K562 (cell line): ENCODE measurements around the gene KLHL12. TPM values are rescaled to one million over a fixed set of nuclear protein-coding genes. Genes with fewer than 3 reads are reported as not detected.

Experiments
- CREB3 ChIP-seq: fragments of 450-650 bp; conservative IDR thresholded peaks from 2 replicates; pipeline ENCODE4 v1.6.1; 2016; ENCODE audit warnings: missing genetic modification characterization, low read depth, mild to moderate bottlenecking, missing compliant biosample characterization, moderate library complexity
- GMEB1 ChIP-seq: fragments of 250-450 bp; sonication (Bioruptor Pico); IDR thresholded peaks from 2 replicates; pipeline ENCODE4 v1.4.0; 2020; ENCODE audit warnings: mild to moderate bottlenecking
- HCFC1 ChIP-seq: IDR thresholded peaks from 2 replicates; pipeline ENCODE4 v1.6.1; 2012; ENCODE audit warnings: low read depth, low read length, improper control_type of control experiment
- KLF10 ChIP-seq: fragments of 250-450 bp; sonication (Bioruptor Pico); IDR thresholded peaks from 2 replicates; pipeline ENCODE4 v1.6.1; 2021; ENCODE audit warnings: matching md5 sums
- MCM3 ChIP-seq: fragments of 450-650 bp; IDR thresholded peaks from 2 replicates; pipeline ENCODE4 v1.6.1; 2016
- MYC ChIP-seq, 2 experiments: fragments of 250-450 bp in 1 of 2; sonication (Bioruptor Pico) in 1 of 2; IDR thresholded peaks; 2 replicates each; pipeline versions ENCODE4 v1.5.1 to v1.6.1; 2012 to 2021; ENCODE audit warnings: low read depth in 2 of 2, borderline replicate concordance in 1 of 2, improper control_type of control experiment in 1 of 2, low read length in 1 of 2, mild to moderate bottlenecking in 1 of 2, moderate library complexity in 1 of 2
- NFE2L1 ChIP-seq: fragments of 450-650 bp; IDR thresholded peaks from 2 replicates; pipeline ENCODE4 v1.6.1; 2016; ENCODE audit warnings: missing genetic modification characterization, low read depth, mild to moderate bottlenecking, missing compliant biosample characterization, moderate library complexity, borderline replicate concordance
- RBM34 ChIP-seq: fragments of 200-400 bp; formaldehyde crosslinking; IDR thresholded peaks from 2 replicates; pipeline ENCODE4 v1.6.1; 2018; ENCODE audit warnings: low read length, borderline replicate concordance; ENCODE audit not compliant: insufficient read depth
- UBTF ChIP-seq, 2 experiments: IDR thresholded peaks; 2 replicates each; pipeline ENCODE4 v1.6.1; 2012; ENCODE audit warnings: improper control_type of control experiment in 2 of 2, low read depth in 2 of 2, low read length in 2 of 2, borderline replicate concordance in 1 of 2
- ZFX ChIP-seq: sonication (generic); formaldehyde crosslinking; IDR thresholded peaks from 2 replicates; pipeline ENCODE4 v1.8.0; 2022; ENCODE audit warnings: mild to moderate bottlenecking, missing genetic modification reagents, moderate library complexity
- ZNF639 ChIP-seq, 2 experiments: fragments of 200-800 bp in 1 of 2; sonication (Bioruptor generic) in 1 of 2; sonication (generic) in 1 of 2; formaldehyde crosslinking in 1 of 2; IDR thresholded peaks in 1 of 2; conservative IDR thresholded peaks in 1 of 2; 2 replicates each; pipeline versions ENCODE4 v1.5.0 to v1.6.1; 2016 to 2020; ENCODE audit warnings: missing compliant biosample characterization in 1 of 2, missing genetic modification characterization in 1 of 2, missing genetic modification reagents in 1 of 2
- ZNF75A ChIP-seq: fragments of 450-650 bp; formaldehyde crosslinking; IDR thresholded peaks from 2 replicates; pipeline ENCODE4 v1.4.0; 2020; ENCODE audit warnings: mild to moderate bottlenecking
- polyA plus RNA-seq, 8 experiments: library from polyadenylated mRNA; depleted of rRNA in 4 of 8; stranded (reverse) in 5 of 8; unstranded in 3 of 8; fragments of >200 nt; fragmentation: Nextera tagmentation in 2 of 8; fragmentation: Illumina TruSeq in 1 of 8; extraction: Ambion mirVana in 2 of 8; extraction: Trizol in 1 of 8; gene quantifications; 2 replicates each; pipeline versions ENCODE4 v1.2.1 to v1.2.3, GENCODE V29; 2011 to 2014; ENCODE audit warnings: inconsistent platforms in 1 of 8, missing spikeins in 1 of 8
- total RNA-seq, 7 experiments: library from RNA; depleted of rRNA in 6 of 7; stranded (reverse); fragments of >200 nt in 6 of 7; fragmentation: Illumina TruSeq in 2 of 7; extraction: Trizol in 2 of 7; gene quantifications; 2 replicates each; pipeline versions ENCODE4 v1.2.1 to v1.2.3, GENCODE V29; 2011 to 2021; ENCODE audit warnings: low replicate concordance in 1 of 7
- TF ChIP-seq, protein P1 (sequence below): fragments of 450-650 bp; IDR thresholded peaks from 2 replicates; pipeline ENCODE4 v1.7.0; 2016; ENCODE audit warnings: borderline replicate concordance

KLHL12 gene
- total and polyA plus RNA-seq, 9 of the 15 experiments (the other 6 are each of a cell fraction or from before 2014, with no cell fraction given) = 23.1 to 85.1 (median 35.0) TPM

DNA sequence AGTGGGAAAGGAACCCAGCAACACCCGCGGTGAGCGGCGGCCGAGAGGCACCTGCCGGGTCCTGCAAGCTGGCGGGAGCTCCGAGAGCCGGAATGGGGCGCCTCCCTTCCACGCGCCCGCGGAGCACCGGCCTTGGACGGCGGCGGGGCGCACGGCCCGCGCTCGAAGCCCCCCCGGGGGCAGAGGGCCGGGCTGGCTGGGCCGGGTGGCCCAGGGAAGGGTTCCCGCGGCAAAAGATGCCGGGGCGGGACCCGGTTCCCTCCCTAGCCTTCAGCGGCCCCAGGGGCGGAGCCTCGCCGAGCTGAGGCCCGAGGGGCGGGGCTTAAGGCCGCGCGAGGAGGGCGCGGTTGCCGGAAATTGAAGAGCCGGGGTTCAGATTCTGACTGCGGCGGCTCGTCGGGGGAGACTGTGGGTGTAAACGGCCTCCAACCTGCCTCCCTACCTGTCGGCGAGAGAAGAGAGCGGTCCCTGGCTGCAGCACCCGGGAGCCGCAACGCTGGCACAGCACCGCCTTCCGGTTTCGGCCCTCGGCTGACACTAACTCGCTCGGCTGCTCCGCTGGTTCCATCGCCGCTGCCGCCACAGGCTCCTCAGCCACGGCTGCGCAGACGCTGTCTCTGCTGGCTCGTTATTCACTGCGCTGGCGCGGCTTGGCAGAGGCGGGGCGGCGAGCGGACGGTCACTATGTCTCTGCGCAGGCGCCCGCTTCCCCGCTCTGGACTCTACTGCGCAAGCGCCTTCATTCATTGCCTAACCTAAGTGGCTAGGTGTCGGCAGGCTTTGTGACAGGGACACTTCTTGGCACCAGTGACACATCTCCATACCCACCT lies 38.3 kb downstream of the KLHL12 start, which contains the start of gene RABIF (continued):
- TF ChIP-seq ZNF639 (CRISPR knock-in tag; conservative IDR thresholded peaks at IDR 0.05 in 1 of 2, IDR thresholded peaks at IDR 0.05 in 1 of 2) (peak in 1 of 2 experiments; percentile 64; a peak in 1 of 4 replicates), UBTF (IDR thresholded peaks at IDR 0.05; ENCODE audit: borderline replicate concordance in 1 of 2, low read depth in 2 of 2, low read length in 2 of 2) (peak; percentile 59 to 66; a peak in 2 of 4 replicates), GMEB1 (CRISPR knock-in tag) (peak; percentile 58), ZFX (CRISPR knock-in tag) (peak; percentile 78), CREB3 (no peak), NFE2L1 (no peak), RBM34 (no peak), KLF10 (CRISPR knock-in tag) (no peak), MYC (IDR thresholded peaks at IDR 0.05; ENCODE audit: low read depth, low read length) (peak; percentile 44; the same call in 1 of the 2 replicates), MYC (CRISPR knock-in tag; IDR thresholded peaks at IDR 0.05; ENCODE audit: borderline replicate concordance, low read depth) (peak; percentile 50; the same call in 1 of the 2 replicates), ZNF75A (CRISPR knock-in tag) (0 out of 2 replicates have a peak, but pooled peaks have one; percentile 42), MCM3 (no peak), HCFC1 (no peak; the same call in 1 of the 2 replicates)
- TF ChIP-seq, protein P1, sequence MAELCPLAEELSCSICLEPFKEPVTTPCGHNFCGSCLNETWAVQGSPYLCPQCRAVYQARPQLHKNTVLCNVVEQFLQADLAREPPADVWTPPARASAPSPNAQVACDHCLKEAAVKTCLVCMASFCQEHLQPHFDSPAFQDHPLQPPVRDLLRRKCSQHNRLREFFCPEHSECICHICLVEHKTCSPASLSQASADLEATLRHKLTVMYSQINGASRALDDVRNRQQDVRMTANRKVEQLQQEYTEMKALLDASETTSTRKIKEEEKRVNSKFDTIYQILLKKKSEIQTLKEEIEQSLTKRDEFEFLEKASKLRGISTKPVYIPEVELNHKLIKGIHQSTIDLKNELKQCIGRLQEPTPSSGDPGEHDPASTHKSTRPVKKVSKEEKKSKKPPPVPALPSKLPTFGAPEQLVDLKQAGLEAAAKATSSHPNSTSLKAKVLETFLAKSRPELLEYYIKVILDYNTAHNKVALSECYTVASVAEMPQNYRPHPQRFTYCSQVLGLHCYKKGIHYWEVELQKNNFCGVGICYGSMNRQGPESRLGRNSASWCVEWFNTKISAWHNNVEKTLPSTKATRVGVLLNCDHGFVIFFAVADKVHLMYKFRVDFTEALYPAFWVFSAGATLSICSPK = no peak
